Astrocyte (in vitro differentiated cells and primary cell): ENCODE measurements around the gene RPS6KA2. TPM values are rescaled to one million over a fixed set of nuclear protein-coding genes. Genes with fewer than 3 reads are reported as not detected.

Experiments
- DNase-seq: peaks from one replicate; pipeline ENCODE4 v3.0.0-alpha.2; 2010; ENCODE audit warnings: low read depth
- FAIRE-seq: peaks from 2 replicates; lab custom pipeline; 2011; peaks lifted over from hg19 to GRCh38; lab: Jason Lieb, UNC
- H2AFZ ChIP-seq: 2 replicates; pipeline ENCODE4 v1.6.0; 2012; ENCODE audit warnings: low read depth, low read length, inconsistent platforms
- H3K27ac ChIP-seq: 2 replicates; pipeline ENCODE4 v1.5.1; 2011; ENCODE audit warnings: low read depth, low read length, inconsistent platforms
- H3K27me3 ChIP-seq: 2 replicates; pipeline ENCODE4 v1.6.0; 2011; ENCODE audit warnings: low read length, inconsistent platforms; ENCODE audit not compliant: insufficient read depth
- H3K36me3 ChIP-seq: 2 replicates; pipeline ENCODE4 v1.5.1; 2011; ENCODE audit warnings: low read length, inconsistent platforms; ENCODE audit not compliant: insufficient read depth
- H3K4me1 ChIP-seq: 2 replicates; pipeline ENCODE4 v1.5.1; 2011; ENCODE audit warnings: low read length, inconsistent platforms; ENCODE audit not compliant: insufficient read depth
- H3K4me2 ChIP-seq: 2 replicates; pipeline ENCODE4 v1.6.0; 2012; ENCODE audit warnings: low read length, inconsistent platforms
- H3K4me3 ChIP-seq: 2 replicates; pipeline ENCODE4 v1.5.1; 2011; ENCODE audit warnings: low read depth, mild to moderate bottlenecking, low read length, inconsistent platforms; ENCODE audit not compliant: insufficient read depth
- H3K79me2 ChIP-seq: 2 replicates; pipeline ENCODE4 v1.6.0; 2012; ENCODE audit warnings: mild to moderate bottlenecking, low read length, inconsistent platforms; ENCODE audit not compliant: insufficient read depth
- H3K9ac ChIP-seq: 2 replicates; pipeline ENCODE4 v1.6.0; 2012; ENCODE audit warnings: mild to moderate bottlenecking, low read length, inconsistent platforms
- H3K9me3 ChIP-seq: 2 replicates; pipeline ENCODE4 v1.5.1; 2012; ENCODE audit warnings: low read depth, mild to moderate bottlenecking, low read length, inconsistent platforms; ENCODE audit not compliant: insufficient read depth
- H4K20me1 ChIP-seq: 2 replicates; pipeline ENCODE4 v1.6.0; 2012; ENCODE audit warnings: low read length, inconsistent platforms; ENCODE audit not compliant: insufficient read depth
- H3K27ac Mint-ChIP-seq: one replicate; pipeline ENCODE4 v1.8.0; 2021; ENCODE audit warnings: mild to moderate bottlenecking, mixed read lengths; ENCODE audit not compliant: unreplicated experiment
- H3K27me3 Mint-ChIP-seq: one replicate; pipeline ENCODE4 v1.8.0; 2021; ENCODE audit warnings: low read depth, mixed read lengths; ENCODE audit not compliant: unreplicated experiment
- H3K36me3 Mint-ChIP-seq: one replicate; pipeline ENCODE4 v1.8.0; 2021; ENCODE audit warnings: low read depth, mixed read lengths; ENCODE audit not compliant: unreplicated experiment
- H3K4me1 Mint-ChIP-seq: one replicate; pipeline ENCODE4 v1.8.0; 2021; ENCODE audit warnings: low read depth, mixed read lengths; ENCODE audit not compliant: unreplicated experiment
- H3K4me3 Mint-ChIP-seq: one replicate; pipeline ENCODE4 v1.8.0; 2021; ENCODE audit warnings: mild to moderate bottlenecking, moderate library complexity, mixed read lengths; ENCODE audit not compliant: unreplicated experiment
- H3K9me3 Mint-ChIP-seq: one replicate; pipeline ENCODE4 v1.8.0; 2021; ENCODE audit warnings: mild to moderate bottlenecking, mixed read lengths; ENCODE audit not compliant: unreplicated experiment
- EZH2 ChIP-seq: IDR thresholded peaks from 2 replicates; pipeline ENCODE4 v1.6.1; 2012; ENCODE audit warnings: mild to moderate bottlenecking, low read length, inconsistent platforms; ENCODE audit not compliant: insufficient read depth
- total RNA-seq: library from RNA; stranded (reverse); gene quantifications from 2 replicates; pipeline ENCODE4 v1.2.1, GENCODE V29; 2021
- TF ChIP-seq, protein P1 (sequence below): IDR thresholded peaks from 2 replicates; pipeline ENCODE4 v1.5.1; 2011; ENCODE audit warnings: low read depth, mild to moderate bottlenecking, inconsistent platforms, low read length, moderate library complexity; ENCODE audit not compliant: insufficient read depth

RPS6KA2 gene
- total RNA-seq, 1 donor from 2014 or later = 33.5 TPM

DNA sequence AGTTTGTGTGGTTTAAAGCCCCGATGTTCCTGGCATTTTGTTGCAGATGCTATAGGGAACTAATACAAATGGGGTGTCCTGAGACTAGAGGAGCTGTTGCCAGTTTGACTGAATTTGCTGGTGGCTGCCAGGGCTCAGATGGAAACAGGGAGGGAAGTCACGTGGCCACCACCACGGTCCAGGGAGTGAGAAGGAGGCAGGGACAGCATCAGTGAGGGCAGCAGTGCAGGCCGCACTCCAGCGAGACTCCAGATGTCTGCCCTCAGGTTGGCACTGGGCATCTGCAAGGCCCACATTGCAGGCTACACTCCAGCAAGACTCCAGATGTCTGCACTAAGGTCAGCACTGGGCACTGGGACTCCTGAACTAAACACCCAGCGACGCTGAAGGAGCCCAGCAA, 126.8 kb downstream of the RPS6KA2 start:
- no peaks in the 10 kb centered on the region for H3K27me3 Mint-ChIP-seq
- Histone ChIP-seq H3K9me3 (no peaks in the 10 kb centered on the region), H3K27me3 (no peaks in the 10 kb centered on the region), H2AFZ (no peak overlapping the region), H3K79me2 (no peaks in the 10 kb centered on the region), H3K36me3 (peaks cover 10% of the 10 kb centered on the region), H3K27ac (no peak overlapping the region), H3K4me2 (no peak overlapping the region), H3K4me3 (no peak overlapping the region), H3K4me1 (no peaks in the 10 kb centered on the region), H4K20me1 (no peaks in the 10 kb centered on the region), H3K9ac (no peak overlapping the region)
- H3K4me1 Mint-ChIP-seq = no peaks in the 10 kb centered on the region
- H3K27ac Mint-ChIP-seq = no peak overlapping the region
- H3K36me3 Mint-ChIP-seq = peaks cover 32% of the 10 kb centered on the region
- DNase-seq = no peak
- FAIRE-seq = no peak
- H3K9me3 Mint-ChIP-seq = no peaks in the 10 kb centered on the region
- TF ChIP-seq, protein P1, sequence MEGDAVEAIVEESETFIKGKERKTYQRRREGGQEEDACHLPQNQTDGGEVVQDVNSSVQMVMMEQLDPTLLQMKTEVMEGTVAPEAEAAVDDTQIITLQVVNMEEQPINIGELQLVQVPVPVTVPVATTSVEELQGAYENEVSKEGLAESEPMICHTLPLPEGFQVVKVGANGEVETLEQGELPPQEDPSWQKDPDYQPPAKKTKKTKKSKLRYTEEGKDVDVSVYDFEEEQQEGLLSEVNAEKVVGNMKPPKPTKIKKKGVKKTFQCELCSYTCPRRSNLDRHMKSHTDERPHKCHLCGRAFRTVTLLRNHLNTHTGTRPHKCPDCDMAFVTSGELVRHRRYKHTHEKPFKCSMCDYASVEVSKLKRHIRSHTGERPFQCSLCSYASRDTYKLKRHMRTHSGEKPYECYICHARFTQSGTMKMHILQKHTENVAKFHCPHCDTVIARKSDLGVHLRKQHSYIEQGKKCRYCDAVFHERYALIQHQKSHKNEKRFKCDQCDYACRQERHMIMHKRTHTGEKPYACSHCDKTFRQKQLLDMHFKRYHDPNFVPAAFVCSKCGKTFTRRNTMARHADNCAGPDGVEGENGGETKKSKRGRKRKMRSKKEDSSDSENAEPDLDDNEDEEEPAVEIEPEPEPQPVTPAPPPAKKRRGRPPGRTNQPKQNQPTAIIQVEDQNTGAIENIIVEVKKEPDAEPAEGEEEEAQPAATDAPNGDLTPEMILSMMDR = no peak
- no peak for TF ChIP-seq EZH2
- H3K4me3 Mint-ChIP-seq = no peak overlapping the region

DNA sequence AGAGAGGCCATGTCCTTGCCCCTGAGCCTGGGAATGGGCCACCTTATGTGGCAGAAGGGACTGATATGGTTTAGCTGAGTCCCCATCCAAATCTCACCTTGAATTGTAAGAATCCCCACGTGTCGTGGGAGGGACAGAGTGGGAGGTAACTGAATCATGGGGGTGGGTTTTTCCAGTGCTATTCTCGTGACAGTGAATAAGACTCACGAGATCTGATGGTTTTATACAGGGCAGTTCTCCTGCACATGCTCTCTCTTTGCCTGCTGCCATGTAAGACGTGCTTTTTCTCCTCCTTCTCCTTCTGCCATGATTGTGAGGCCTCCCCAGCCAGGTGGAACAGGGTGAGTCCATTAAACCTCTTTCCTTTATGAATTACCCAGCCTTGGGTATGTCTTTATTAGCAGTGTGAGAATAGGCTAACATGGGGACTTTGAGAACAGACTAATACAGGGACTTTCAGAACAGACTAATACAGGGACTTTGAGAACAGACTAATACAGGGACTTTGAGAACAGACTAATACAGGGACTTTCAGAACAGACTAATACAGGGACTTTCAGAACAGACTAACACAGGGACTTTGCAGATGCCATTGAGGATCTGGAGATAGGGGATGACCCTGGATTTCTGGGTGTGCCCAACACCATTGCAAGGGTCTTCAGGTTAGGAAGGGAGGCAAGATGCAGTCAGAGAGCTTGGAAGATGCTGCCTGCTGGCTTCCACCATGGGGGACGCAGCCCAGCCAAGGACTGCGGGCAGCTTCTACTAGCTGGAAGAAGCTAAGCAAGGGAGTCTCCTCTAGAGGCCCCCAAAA, 127.5 kb downstream of the RPS6KA2 start:
- H3K4me3 Mint-ChIP-seq = no peak overlapping the region
- Histone ChIP-seq H3K27ac (no peak overlapping the region), H3K4me1 (peaks cover 3% of the 10 kb centered on the region), H3K27me3 (no peaks in the 10 kb centered on the region), H3K9me3 (no peaks in the 10 kb centered on the region), H2AFZ (no peak overlapping the region), H3K4me3 (no peak overlapping the region), H4K20me1 (no peaks in the 10 kb centered on the region), H3K4me2 (no peak overlapping the region), H3K9ac (no peak overlapping the region), H3K79me2 (no peaks in the 10 kb centered on the region), H3K36me3 (peaks cover 10% of the 10 kb centered on the region)
- TF ChIP-seq EZH2 = no peak
- TF ChIP-seq, protein P1 = no peak
- DNase-seq (no peak), FAIRE-seq (no peak)
- H3K27ac Mint-ChIP-seq = no peak overlapping the region
- peaks cover 34% of the 10 kb centered on the region for H3K36me3 Mint-ChIP-seq
- H3K9me3 Mint-ChIP-seq = no peaks in the 10 kb centered on the region
- no peaks in the 10 kb centered on the region for H3K27me3 Mint-ChIP-seq
- H3K4me1 Mint-ChIP-seq = peaks cover 4% of the 10 kb centered on the region

DNA sequence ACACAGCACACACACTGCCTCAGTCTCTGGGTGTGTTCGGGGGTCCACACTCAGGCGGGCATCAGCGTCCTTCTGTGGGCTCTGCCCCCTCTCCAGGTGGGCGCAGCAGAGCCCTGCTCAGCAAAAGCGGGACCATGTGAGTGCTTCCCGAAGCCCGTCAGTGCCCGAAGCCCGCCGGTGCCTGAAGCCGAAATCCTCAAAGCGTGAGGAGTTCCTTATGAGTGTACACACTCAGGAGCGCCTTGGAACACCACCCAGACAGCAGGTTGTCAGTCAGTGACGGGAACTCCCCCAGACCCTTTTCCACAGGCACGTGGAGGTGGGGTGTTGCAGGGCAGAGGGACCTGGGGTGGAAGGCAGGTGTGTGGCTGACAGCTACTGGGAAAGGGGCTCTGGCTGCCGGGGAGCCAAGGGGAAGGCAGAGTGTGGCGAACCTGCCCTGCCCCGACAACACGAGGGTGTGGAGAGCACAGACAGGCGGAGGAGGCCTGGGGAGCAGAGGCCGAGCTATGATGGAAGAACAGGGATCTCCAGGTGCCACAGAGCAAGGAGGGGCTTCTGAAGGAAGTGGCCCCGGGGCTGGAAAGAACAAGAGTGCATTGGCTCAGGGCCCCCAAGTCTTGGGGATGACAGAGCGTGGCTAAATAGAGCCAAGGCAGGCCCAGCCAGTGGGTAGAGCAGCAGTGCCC, 128.2 kb downstream of the RPS6KA2 start:
- Mint-ChIP-seq H3K27ac (no peak overlapping the region), H3K9me3 (no peaks in the 10 kb centered on the region), H3K27me3 (no peaks in the 10 kb centered on the region), H3K36me3 (peaks cover 28% of the 10 kb centered on the region), H3K4me1 (peaks cover 4% of the 10 kb centered on the region), H3K4me3 (no peak overlapping the region)
- Histone ChIP-seq H3K4me3 (no peak overlapping the region), H3K9ac (no peak overlapping the region), H3K9me3 (no peaks in the 10 kb centered on the region), H3K36me3 (peaks cover 8% of the 10 kb centered on the region), H3K27ac (no peak overlapping the region), H3K27me3 (no peaks in the 10 kb centered on the region), H3K4me1 (peaks cover 3% of the 10 kb centered on the region), H3K4me2 (no peak overlapping the region), H4K20me1 (no peaks in the 10 kb centered on the region), H2AFZ (no peak overlapping the region), H3K79me2 (no peaks in the 10 kb centered on the region)
- TF ChIP-seq EZH2 = no peak
- TF ChIP-seq, protein P1 = no peak
- no peak for DNase-seq
- no peak for FAIRE-seq
